ENCODE data around the gene PTPMT1.

DNA sequence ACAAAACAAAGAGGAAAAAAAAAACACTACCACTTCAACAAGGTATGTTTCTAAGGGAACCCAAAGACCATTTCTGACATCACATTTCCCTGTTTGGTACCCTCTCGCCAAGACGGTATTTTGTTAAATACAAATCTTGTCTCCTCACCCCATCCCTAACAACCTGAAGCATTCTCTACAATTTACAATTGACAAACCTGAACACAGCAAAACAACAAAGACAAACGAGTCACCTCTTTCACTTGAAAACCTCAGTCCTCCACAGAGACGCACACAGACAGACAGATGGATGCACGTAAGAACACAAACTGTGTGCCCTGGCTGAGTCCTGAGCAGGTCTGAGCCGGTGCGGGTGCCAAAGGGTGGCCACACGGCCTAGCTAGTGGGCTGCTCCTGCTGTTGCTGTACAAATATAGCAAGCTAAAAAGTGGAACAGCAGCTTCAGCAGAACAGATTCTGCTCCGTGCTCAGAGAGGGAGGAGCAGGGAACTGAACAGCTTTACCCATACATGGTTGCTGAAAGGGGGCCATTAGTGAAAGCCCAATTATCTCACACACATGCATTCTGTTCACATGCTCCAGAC is 41.0 kb upstream of the PTPMT1 start:
- TF ChIP-seq, protein P1, sequence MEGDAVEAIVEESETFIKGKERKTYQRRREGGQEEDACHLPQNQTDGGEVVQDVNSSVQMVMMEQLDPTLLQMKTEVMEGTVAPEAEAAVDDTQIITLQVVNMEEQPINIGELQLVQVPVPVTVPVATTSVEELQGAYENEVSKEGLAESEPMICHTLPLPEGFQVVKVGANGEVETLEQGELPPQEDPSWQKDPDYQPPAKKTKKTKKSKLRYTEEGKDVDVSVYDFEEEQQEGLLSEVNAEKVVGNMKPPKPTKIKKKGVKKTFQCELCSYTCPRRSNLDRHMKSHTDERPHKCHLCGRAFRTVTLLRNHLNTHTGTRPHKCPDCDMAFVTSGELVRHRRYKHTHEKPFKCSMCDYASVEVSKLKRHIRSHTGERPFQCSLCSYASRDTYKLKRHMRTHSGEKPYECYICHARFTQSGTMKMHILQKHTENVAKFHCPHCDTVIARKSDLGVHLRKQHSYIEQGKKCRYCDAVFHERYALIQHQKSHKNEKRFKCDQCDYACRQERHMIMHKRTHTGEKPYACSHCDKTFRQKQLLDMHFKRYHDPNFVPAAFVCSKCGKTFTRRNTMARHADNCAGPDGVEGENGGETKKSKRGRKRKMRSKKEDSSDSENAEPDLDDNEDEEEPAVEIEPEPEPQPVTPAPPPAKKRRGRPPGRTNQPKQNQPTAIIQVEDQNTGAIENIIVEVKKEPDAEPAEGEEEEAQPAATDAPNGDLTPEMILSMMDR (IDR thresholded peaks at IDR 0.05) = no peak
- no peak for TF ChIP-seq POLR2A (IDR thresholded peaks at IDR 0.05)

Measured in right lobe of liver (tissue), 4 donors.